Stimulated activated CD8-positive, alpha-beta memory T cell treated with anti-CD3 and anti-CD28 coated beads, Interleukin-7, amount 100 ng/mL, for 24 hours (primary cell): ENCODE data around the gene IGFBP3.

Experiments used
- DNase-seq: peaks from one replicate; pipeline ENCODE4 v3.0.0-alpha.2; 2020; ENCODE audit warnings: low read depth

IGFBP3 gene

GRCh38 chr7:45872116-45873034 is 48.7 kb downstream of the IGFBP3 start:
- DNase-seq: no peak

DNA sequence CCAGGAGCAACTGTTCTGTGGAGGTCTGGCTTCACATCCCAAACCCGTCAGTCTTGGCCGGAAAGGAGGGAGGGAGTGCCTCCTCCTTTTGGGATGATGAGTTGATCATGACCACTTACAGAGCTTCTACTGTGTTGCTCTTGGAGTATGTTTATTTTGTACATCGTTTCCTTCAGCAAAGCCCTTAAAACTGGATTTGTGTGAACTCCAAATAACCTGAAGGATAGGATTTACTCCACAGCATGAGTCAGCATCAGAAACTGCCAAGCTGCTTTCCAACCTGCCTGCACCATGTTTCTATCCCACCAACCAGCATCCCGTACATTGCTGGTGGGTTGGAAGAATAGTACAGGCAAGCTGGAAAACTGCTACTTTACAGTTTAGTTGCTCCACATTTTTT is 51.6 kb downstream of the IGFBP3 start:
- no peak for DNase-seq

DNA sequence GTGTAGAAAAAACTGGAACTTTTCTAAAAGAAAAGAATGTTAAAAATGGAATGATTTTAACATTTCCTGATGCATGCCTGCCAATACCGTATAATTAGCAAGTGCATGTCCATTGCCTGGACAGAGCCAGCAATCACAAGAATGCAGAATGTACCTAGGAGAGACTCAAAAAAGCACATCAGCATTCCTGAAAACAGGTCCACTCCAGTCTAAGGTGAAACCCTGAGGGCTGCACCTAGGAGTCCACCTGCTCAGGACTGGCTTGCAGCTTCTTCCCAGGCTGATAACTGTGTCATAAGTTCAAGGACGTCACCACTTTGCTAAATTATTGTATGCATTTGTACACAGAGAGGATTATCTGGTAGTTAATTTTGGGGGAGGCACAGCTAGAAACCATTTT is 53.6 kb downstream of the IGFBP3 start:
- DNase-seq: no peak

DNA sequence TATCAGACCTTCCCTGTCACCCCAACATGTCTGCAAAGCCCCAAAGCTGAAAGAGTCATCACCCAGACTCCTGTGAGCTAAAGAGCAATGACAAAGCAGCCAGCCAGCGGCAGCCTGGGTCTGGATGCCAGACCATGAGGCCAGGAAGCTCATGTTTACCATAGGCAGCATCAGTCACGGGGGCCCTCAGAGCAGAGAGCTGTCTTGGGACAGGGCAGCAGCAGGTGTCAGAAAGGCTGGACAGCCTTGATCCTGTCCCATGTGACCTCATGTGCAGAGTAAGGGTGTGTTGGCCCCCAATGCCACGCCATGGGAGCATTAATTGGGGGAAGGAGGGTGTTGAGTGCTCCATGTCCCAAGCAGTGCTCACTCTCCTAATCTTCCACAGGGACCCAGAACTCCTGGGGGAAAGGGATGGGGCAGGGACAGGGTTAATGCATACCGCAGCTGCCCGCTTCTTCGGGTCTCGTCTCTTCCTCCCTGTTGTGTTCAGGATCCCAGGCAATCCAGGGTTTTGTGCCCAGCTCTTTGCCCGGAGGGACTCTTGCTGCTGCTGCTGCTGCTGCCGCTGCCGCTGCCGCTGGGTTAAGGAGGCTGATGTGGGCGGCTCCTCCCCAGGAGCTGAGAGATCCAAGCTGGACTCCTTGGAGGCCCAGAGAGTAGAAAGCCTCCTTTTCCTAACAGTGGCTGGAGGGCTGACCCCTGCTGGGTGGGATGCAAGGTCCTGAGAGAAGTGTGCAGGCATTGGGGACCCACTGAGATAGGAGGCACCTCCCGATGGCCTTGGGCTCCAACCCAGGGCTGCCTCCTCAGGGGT is 55.3 kb downstream of the IGFBP3 start:
- no peak for DNase-seq

- DNase-seq: no peak
Observed at GRCh38 chr7:45863715-45864114, 57.4 kb downstream of the IGFBP3 start.
